GM15510 (cell line): ENCODE measurements around the gene FAF2.

Experiments used
- POLR2A ChIP-seq: IDR thresholded peaks from 3 replicates; pipeline ENCODE4 v1.6.1; 2011; ENCODE audit warnings: borderline replicate concordance; ENCODE audit not compliant: insufficient read length; ENCODE audit errors: extremely low read depth

FAF2 gene

DNA sequence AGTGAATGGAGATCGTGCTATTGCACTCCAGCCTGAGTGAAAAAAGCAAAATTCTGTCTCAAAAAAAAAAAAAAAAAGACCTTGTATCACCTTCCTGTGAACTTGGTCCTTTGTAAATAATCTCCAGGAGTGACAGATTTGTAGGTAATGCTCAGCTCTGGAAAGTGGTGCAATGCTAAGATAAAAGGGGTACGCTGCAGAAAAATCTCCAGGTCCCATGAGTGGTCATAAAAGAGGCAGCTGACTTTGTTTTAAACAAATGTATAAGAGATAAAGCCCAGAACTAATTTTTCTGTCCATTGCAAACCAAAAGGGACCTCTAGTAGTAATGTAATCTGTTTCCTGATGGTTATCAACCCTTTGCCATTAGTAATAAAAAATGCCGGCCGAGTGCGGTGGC, 55.3 kb downstream of the FAF2 start:
- TF ChIP-seq POLR2A, result no peak

DNA sequence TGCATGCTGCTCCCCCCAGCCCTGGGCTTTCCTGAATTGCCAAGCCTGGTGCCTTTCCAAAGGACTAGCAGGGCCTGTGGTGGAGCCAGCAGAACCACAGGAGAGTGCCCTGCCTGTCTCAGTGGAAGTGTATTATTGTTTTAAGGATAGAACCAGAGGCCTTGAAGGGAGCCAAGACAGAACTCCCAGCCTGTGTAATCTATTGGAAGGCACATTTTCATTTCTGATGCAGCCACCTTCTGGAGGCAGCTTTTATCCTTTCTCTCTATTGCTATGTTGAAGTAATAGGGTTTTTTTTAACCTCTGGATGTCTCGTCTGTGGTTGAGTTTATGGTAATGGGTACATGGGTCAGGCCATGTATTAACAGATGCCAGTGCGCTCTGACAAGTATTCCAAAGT, 59.7 kb downstream of the FAF2 start:
- TF ChIP-seq POLR2A, result no peak

DNA sequence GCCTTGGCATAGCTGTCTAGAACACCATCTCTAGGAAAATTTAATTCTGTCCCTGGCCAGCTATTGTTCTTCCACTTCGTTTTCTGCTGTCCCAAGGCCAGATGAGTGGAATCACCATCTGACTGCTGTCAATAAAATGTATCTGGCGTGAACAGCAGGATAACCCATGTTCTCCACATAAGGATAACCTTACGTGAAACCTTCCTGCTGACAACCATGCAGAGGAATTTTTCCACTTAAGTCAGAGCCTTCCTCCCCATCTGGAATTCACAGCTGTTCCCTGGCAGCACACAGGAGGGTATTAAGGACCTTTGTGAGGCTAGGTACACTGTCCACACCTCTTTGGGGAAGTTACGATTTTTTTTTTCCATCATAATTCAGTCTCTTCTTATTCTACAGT, 60.4 kb downstream of the FAF2 start:
- no peak for TF ChIP-seq POLR2A

DNA sequence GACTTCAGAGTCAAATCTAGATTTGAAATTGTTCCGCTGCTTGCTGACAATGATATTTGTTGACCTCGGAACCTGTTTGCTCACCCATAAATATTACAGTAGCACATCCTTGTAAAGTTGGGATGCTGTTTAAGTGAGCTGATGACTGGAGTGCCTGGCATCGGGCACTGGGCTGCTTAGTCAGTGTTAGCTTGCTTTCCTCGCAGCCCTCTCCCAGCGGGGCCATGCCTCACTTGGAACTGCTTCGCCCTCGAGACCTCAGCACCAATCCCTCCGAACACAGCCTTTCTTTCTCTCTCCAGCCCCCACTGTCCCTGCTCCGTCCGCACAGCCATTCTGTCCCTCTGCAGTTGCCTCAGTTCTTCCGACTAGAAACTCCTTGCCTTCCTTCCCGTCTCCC, 65.6 kb downstream of the FAF2 start:
- no peak for TF ChIP-seq POLR2A

DNA sequence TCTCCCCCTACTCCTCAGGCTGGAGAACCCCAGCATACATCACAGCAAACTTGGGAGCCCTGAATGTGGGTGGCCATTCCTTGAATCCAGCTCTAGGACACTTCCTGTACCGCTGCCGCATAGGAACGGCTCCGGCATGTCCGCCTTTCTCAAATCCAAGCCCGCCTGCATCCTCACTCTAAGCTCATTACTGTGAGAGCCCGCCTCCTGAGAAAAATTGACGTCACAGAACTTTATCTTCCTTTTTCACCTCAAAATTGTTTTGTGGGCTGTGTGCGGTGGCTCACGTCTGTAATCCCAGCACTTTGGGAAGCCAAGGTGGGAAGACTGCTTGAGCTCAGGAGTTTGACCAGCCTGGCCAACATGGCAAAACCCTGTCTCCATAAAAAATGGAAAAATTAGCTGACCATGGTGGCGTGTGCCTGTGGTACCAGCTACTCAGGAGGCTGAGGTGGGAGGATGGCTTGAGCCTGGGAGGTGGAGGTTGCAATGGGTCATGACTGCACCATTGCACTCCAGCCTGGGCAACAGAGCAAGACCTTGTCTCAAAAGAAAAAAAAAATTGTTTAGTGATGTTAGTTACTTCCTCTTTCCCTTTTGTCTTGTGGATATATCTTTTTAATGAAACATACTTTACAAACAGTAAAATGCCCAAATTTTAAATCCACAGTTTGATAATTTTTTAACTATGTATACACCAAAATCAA, 66.2 kb downstream of the FAF2 start:
- no peak for TF ChIP-seq POLR2A

DNA sequence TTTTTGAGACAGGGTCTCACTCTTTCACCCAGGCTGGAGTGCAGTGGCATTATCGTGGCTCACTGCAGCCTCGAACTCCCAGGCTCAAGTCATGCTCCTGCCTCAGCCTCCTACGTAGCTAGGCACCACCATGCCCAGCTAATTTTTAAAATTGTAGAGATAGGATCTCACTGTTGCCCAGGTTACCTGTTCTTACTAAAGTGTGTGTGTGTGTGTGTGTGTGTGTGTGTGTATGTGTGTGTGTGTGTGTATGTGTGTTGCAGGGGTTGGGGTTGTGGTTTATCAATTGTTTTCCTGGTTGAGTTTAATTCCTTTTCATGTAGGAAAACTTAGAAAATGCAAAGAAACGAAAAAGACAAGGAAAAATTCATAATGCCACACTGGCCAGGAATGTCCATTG, 67.2 kb downstream of the FAF2 start:
- no peak for TF ChIP-seq POLR2A

DNA sequence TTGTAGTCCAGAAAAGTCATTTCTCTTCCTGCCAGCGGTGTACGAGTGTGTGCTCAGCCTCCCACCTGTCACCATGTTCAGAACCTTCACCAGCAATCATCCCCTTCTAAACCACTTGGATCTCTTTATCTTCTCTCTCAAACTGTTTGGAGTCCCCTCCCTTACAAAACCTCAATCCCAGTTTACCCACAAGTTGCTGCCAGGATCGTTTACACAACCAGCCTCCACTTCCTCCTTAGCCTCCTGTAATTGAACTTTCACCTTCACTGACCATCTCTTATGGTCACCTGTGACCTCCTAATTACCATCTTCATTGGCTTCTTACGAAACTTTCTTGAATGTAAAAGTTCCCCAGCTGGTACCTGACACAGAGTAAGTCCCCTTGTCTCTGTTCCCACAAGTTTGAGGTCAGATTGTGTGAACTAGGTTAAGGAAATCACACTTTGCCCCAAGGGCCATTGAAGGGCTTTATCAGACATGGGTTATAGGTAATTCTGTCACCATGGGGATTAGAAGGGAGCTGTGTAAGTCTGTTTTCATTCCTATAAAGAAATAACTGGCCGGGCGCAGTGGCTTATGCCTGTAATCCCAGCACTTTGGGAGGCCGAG, 69.0 kb downstream of the FAF2 start:
- no peak for TF ChIP-seq POLR2A

DNA sequence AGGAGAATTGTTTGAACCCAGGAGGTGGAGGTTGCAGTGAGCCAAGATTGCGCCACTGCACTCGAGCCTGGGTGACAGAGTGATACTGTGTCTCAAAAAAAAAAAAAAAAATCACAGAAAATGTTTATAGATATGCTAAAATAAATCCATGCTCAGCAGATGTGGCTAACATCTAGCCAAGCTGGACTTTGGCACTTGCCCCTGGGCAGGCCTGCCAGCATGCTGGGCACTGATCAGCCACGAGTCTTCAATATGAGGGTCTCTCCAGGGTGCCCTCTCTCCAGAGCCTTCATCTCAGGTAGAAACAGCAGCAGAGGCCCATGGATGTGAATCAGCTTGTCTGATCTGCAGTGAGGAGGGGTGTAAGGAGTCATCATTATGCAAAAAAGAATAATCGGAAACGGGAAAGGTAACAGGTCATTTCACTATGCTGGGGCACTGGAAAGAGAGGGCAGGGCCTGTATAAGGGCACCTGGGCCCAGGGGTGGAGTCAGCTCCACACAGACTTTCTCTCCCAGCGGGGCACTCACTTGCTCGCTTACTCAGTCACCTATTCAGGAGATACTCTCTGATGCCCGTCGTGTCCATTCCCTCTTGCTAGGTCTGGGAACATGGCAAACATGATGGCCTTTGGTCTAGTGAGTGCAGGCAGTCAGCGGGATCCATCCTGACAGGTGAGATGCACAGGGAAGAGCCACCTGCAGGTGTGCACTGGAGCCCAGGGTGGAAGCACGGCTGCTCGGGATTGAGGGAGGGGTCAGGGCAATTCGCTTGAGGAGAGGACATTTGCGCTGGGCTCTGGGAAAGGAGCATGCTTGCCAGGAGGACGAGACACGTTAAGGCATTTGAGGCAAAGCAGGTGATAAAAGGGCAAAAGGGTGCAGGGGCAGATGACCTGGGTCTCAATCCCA, 71.9 kb downstream of the FAF2 start:
- no peak for TF ChIP-seq POLR2A

DNA sequence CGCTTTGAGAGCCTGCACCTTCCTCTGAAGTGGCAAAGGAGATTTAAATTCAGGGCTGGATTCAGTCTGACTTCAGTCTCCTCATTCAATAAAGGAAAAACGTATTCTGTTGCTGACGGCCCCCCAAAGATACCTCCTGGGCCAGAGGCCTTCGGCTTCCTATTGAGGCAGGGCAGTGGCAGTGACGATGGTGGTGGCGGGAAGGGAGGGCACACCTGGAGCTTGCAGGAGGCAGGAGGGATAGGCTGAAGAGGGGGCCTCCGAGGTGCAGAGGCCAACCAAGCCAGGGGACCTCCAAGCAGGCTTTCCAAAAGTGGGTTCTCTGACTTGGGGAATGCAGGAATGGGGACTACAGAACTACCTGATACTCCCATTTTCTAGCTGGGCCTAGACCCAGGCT, 73.1 kb downstream of the FAF2 start:
- TF ChIP-seq POLR2A, result no peak

DNA sequence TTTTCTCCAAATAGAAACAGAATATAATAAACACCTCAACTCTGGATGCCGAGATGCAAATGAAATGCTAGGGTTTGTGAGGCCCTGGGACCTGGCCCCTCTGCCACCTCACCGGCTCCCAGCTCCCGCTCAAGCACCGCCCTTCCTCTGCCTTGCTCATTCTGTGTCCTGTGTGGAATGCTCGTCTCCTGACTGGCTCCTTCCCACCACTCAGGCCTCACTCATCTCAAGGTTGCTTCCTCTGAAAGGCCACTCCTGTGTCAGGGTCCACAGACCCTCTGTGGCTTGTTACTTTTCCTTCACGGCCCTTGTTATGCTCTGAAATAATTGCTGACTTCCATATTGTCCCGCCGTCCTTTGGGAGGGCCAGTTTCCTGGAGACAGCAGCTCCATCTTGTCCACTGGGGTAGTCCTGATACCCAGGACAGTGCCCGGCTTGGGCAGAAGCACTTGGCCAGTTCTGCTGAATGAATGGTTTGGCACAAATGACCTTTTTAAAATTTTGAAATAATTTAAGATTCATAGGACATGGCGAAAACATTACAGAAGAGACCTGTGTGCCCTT, 73.6 kb downstream of the FAF2 start:
- TF ChIP-seq POLR2A, result no peak

DNA sequence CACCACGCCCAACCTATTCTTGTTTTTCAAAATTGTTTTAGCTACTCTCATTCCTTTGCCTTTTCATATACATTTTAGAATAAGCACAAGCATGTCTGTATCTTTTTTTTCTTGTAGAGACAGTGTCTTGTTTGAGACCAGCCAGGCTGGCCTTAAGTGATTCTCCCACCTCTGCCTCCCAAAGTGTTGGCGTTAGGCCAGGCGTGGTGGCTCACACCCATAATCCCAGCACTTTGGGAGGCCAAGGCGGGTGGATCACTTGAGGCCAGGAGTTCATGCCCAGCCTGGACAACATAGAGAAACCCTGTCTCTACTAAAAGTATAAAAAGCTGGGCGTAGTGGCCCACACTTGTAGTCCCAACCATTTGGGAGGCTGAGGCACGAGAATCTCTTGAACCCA, 76.0 kb downstream of the FAF2 start:
- TF ChIP-seq POLR2A, result no peak

DNA sequence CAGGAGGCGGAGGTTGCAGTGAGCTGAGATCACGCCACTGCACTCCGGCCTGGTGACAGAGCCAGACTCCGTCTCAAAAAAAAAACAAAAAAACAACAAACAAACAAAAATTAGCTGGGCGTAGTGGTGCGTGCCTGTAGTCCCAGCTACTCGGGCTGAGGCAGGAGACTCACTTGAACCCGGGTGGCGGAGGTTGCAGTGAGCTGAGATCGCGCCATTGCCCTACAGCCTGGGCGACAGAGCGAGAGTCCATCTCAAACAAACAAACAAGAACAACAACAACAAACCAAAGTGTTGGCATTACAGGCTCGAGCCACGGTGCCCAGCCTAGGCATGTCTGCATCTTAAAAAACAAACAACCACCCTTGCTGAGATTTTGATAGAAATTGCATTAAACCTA, 76.8 kb downstream of the FAF2 start:
- no peak for TF ChIP-seq POLR2A

DNA sequence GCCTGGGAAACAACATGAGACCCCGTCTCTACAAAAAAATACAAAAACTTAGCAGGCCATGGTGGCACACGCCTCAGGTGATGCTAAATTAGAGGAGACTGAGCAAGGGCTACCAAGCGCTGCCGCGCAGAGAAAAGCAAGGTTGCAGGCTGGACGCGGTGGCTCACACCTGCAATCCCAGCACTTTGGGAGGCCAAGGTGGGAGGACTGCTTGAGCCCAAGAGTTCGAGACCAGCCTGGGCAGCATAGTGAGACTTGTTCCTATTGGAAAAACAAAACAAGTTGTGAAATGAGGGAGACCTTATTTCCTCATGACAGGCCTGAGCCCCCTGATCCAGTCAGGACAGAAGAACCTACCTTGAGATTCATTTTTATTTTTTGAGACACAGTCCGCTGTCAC, 77.5 kb downstream of the FAF2 start:
- TF ChIP-seq POLR2A, result no peak

DNA sequence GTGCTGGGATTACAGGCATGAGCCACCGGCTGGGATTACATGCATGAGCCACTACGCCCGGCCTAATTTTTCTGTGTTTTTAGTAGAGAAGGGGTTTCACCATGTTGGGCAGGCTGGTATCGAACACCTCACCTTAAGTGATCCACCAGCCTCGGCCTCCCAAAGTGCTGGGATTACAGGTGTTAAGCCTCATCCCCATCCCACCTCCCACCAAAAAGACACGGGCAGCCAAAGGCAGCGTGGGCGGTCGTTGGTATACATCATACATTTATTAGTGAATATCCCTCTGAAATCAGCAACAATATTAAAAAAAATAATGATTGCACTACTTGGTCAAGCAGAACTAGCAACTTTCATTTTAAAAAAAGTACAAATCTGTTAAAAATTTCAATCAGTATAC, 78.3 kb downstream of the FAF2 start:
- no peak for TF ChIP-seq POLR2A
